B cell (primary cell): Measurements from ENCODE around the gene CARNS1. TPM values are rescaled to one million over a fixed set of nuclear protein-coding genes. Genes with fewer than 3 reads are reported as not detected.
A peak's percentile ranks its signal among the peaks of the same experiment; 100 is the strongest.

ENCODE experiments used
- ATAC-seq: fragments of 200-7000 bp; cut with Tn5 transposase; one replicate; pipeline ENCODE4 v1.10.0; 2021; ENCODE audit warnings: low read depth, mild to moderate bottlenecking, moderate number of reproducible peaks, moderate library complexity
- CTCF ChIA-PET: fragments of 350-600 bp; sonication (Branson Sonifier 250); formaldehyde crosslinking; loops from one replicate; lab custom pipeline; 2021; ENCODE audit warnings: antibody characterized with exemption, inconsistent platforms; lab: Charles Lee
- POLR2A ChIA-PET: fragments of 350-600 bp; sonication (Branson Sonifier 250); formaldehyde crosslinking; loops from one replicate; lab custom pipeline; 2021; ENCODE audit warnings: antibody characterized with exemption; lab: Charles Lee
- DNase-seq: peaks from one replicate; pipeline ENCODE4 v3.0.0; 2013
- H2AFZ ChIP-seq: 2 replicates; pipeline ENCODE4 v1.6.1; 2012; ENCODE audit warnings: mild to moderate bottlenecking, low read depth, low read length; ENCODE audit not compliant: insufficient read depth, poor library complexity, severe bottlenecking
- H3K27ac ChIP-seq, 2 donors: 1 replicate in 1 of 2; 2 replicates in 1 of 2; pipeline ENCODE4 v1.5.1; 2012 to 2013; ENCODE audit warnings: low read length in 2 of 2, mild to moderate bottlenecking in 2 of 2, moderate library complexity in 1 of 2
- H3K27me3 ChIP-seq, 4 experiments: fragments of 200-600 bp in 1 of 4; sonication (generic) in 1 of 4; replicated peaks in 1 of 4; 1 replicate in 2 of 4; 2 replicates in 2 of 4; pipeline versions ENCODE4 v1.6.1 to v1.7.0; 2013 to 2016; ENCODE audit warnings: low read length in 3 of 4, mild to moderate bottlenecking in 2 of 4, mixed read lengths in 1 of 4, moderate library complexity in 1 of 4; ENCODE audit not compliant: insufficient read depth in 4 of 4, control insufficient read depth in 3 of 4; ENCODE audit errors: control extremely low read depth in 1 of 4
- H3K36me3 ChIP-seq, 2 experiments: replicated peaks in 1 of 2; 1 replicate in 1 of 2; 2 replicates in 1 of 2; pipeline versions ENCODE4 v1.6.1 to v1.7.1; 2013; ENCODE audit warnings: low read length in 1 of 2; ENCODE audit not compliant: insufficient read depth in 2 of 2, control insufficient read depth in 1 of 2; ENCODE audit errors: control extremely low read depth in 1 of 2, extremely low read depth in 1 of 2
- H3K4me1 ChIP-seq, 2 donors: fragments of 200-600 bp in 1 of 2; sonication (generic) in 1 of 2; 1 replicate in 1 of 2; 2 replicates in 1 of 2; pipeline versions ENCODE4 v1.5.1 to v1.6.1; 2013 to 2017; ENCODE audit warnings: low read length in 2 of 2; ENCODE audit not compliant: control insufficient read depth in 2 of 2, insufficient read depth in 2 of 2
- H3K4me2 ChIP-seq: replicated peaks from 2 replicates; pipeline ENCODE3; 2012; ENCODE audit warnings: mild to moderate bottlenecking, low read depth, low read length; ENCODE audit not compliant: poor library complexity, severe bottlenecking
- H3K4me3 ChIP-seq, 5 experiments: fragments of 200-600 bp in 1 of 5; sonication (generic) in 1 of 5; 1 replicate in 3 of 5; 2 replicates in 2 of 5; pipeline versions ENCODE4 v1.5.1 to v1.7.0; 2011 to 2016; ENCODE audit warnings: low read length in 4 of 5, mild to moderate bottlenecking in 4 of 5, low read depth in 2 of 5, control low read depth in 1 of 5, moderate library complexity in 1 of 5; ENCODE audit not compliant: insufficient read depth in 1 of 5; ENCODE audit errors: control extremely low read depth in 1 of 5, extremely low read depth in 1 of 5
- H3K79me2 ChIP-seq: fragments of 200-600 bp; sonication (generic); one replicate; pipeline ENCODE4 v1.6.0; 2016; ENCODE audit warnings: low read length; ENCODE audit not compliant: control insufficient read depth, insufficient read depth
- H3K9ac ChIP-seq: fragments of 200-600 bp; sonication (generic); 2 replicates; pipeline ENCODE4 v1.6.1; 2017; ENCODE audit warnings: mild to moderate bottlenecking, low read length, moderate library complexity
- H3K9me3 ChIP-seq, 3 donors: one replicate each; pipeline versions ENCODE4 v1.6.1 to v1.7.1; 2013; ENCODE audit warnings: low read length in 2 of 3; ENCODE audit not compliant: control insufficient read depth in 2 of 3, insufficient read depth in 1 of 3; ENCODE audit errors: control extremely low read depth in 1 of 3
- H4K20me1 ChIP-seq: 2 replicates; pipeline ENCODE4 v1.6.0; 2012; ENCODE audit warnings: mild to moderate bottlenecking, low read length; ENCODE audit not compliant: insufficient read depth, control insufficient read depth, poor library complexity, severe bottlenecking
- H3K27ac Mint-ChIP-seq: one replicate; pipeline ENCODE4 v1.8.0; 2021; ENCODE audit warnings: mixed read lengths
- H3K27me3 Mint-ChIP-seq: one replicate; pipeline ENCODE4 v1.8.0; 2021; ENCODE audit warnings: mixed read lengths
- H3K4me1 Mint-ChIP-seq: one replicate; pipeline ENCODE4 v1.8.0; 2021; ENCODE audit warnings: mixed read lengths
- H3K4me3 Mint-ChIP-seq: one replicate; pipeline ENCODE4 v1.8.0; 2021; ENCODE audit warnings: mixed read lengths
- H3K9me3 Mint-ChIP-seq: one replicate; pipeline ENCODE4 v1.8.0; 2022; ENCODE audit warnings: mixed read lengths; ENCODE audit not compliant: insufficient read depth
- CTCF ChIP-seq: fragments of 200-600 bp; IDR thresholded peaks from one replicate; pipeline ENCODE4 v1.8.0; 2022; ENCODE audit warnings: antibody characterized with exemption, mild to moderate bottlenecking
- EZH2 ChIP-seq: IDR thresholded peaks from 2 replicates; pipeline ENCODE4 v1.6.1; 2012; ENCODE audit warnings: borderline replicate concordance, low read depth, mild to moderate bottlenecking, moderate library complexity, low read length; ENCODE audit not compliant: insufficient read depth, poor library complexity, severe bottlenecking
- WGBS: methylation state at CpG from one replicate; pipeline ENCODE4 v1.1.5; 2013; ENCODE audit warnings: missing lambda C conversion rate; ENCODE audit not compliant: insufficient coverage; 5-methylcytosine and 5-hydroxymethylcytosine counted together
- intact Hi-C: fragments of 100-400 bp; cut with micrococcal nuclease; formaldehyde crosslinking; loops from one replicate; pipeline ENCODE4 v1.10.0; 2022
- polyA plus RNA-seq: library from polyadenylated mRNA; depleted of rRNA; stranded (reverse); fragments of >200 nt; gene quantifications from 2 replicates; pipeline ENCODE4 v1.2.3, GENCODE V29; 2012
- total RNA-seq, 2 donors: library from RNA; stranded (reverse); fragments of 120-200 nt in 1 of 2; gene quantifications; 1 replicate in 1 of 2; 2 replicates in 1 of 2; pipeline versions ENCODE4 v1.2.3 to v1.2.4, GENCODE V29; 2013 to 2022

The CARNS1 gene
- total and polyA plus RNA-seq, 2 donors (not counting 1 experiment from before 2014, with no cell fraction given): 24.1 to 41.1 TPM

- H3K27me3 Mint-ChIP-seq: no peaks in the 10 kb centered on the region
- Histone ChIP-seq H3K4me3 (peak overlapping the region in 4 of 5 experiments; percentile 40 to 80 (median 56)), H3K9ac (peak overlapping the region; percentile 73), H3K4me1 (peaks cover 92 to 96% of the 10 kb centered on the region in 2 donors), H3K4me2 (peak overlapping the region; percentile 89), H3K27ac (peak overlapping the region; percentile 83 to 88), H3K9me3 (peaks cover 0 to 2% (median 0%) of the 10 kb centered on the region in 3 donors), H2AFZ (no peak overlapping the region), H3K79me2 (peaks cover 66% of the 10 kb centered on the region), H3K27me3 (no peaks in the 10 kb centered on the region), H4K20me1 (peaks cover 47% of the 10 kb centered on the region), H3K36me3 (peaks cover 0 to 49% of the 10 kb centered on the region in 2 experiments)
- ChIA-PET CTCF (interaction anchor here (0.6 to 3.4 kb wide), 5 partner anchors 10 to 708 kb away, joined by 3 to 18 read pairs (median 4); partner anchors contain the start of genes PTPRCAP and RAD9A), POLR2A (interaction anchor here (0.6 to 4.2 kb wide), 16 partner anchors 10 to 99 kb away, joined by 3 to 78 read pairs (median 4); partner anchors contain the start of genes CORO1B, PITPNM1, PTPRCAP and RAD9A)
- TF ChIP-seq EZH2 (no peak), CTCF (no peak)
- peak; percentile 53 for DNase-seq
- WGBS: 11% methylated on average over 16 of the region's 18 CpGs
- H3K27ac Mint-ChIP-seq: peak overlapping the region; percentile 100
- intact Hi-C loops: loop anchor here (1.0 to 10.0 kb wide), 2 partner anchors 11 to 176 kb away; partner anchors contain the start of gene GSTP1
- no peak for ATAC-seq
- H3K4me1 Mint-ChIP-seq: peaks cover 91% of the 10 kb centered on the region
- H3K4me3 Mint-ChIP-seq: peak overlapping the region; percentile 79
- no peaks in the 10 kb centered on the region for H3K9me3 Mint-ChIP-seq
Measured at GRCh38 chr11:67408437-67409200, 6.9 kb upstream of the CARNS1 start.
